Esophagus squamous epithelium (tissue), 5 donors: Measurements from ENCODE around the gene DGAT2L6. TPM values are rescaled to one million over a fixed set of nuclear protein-coding genes. Genes with fewer than 3 reads are reported as not detected.
"Not testable (repeated sequence)": the region's sequence is repeated elsewhere in the genome, so short reads cannot be mapped to it uniquely, and the experiment has no call there.

Experiments
- DNase-seq: peaks from one replicate; lab custom pipeline; 2025; lab: John Stamatoyannopoulos, UW
- H3K27ac ChIP-seq, 4 donors: fragments of 200-600 bp; sonication (generic); one replicate each; pipeline ENCODE4 v1.5.1; 2016 to 2019; ENCODE audit warnings: mild to moderate bottlenecking in 1 of 4
- H3K27me3 ChIP-seq, 4 donors: fragments of 200-600 bp; sonication (generic); 1 replicate in 3 of 4; 2 replicates in 1 of 4; pipeline versions ENCODE4 v1.5.1 to v1.6.0; 2017 to 2021; ENCODE audit warnings: antibody characterized with exemption in 1 of 4
- H3K36me3 ChIP-seq, 3 donors: fragments of 200-600 bp; sonication (generic); one replicate each; pipeline ENCODE4 v1.5.1; 2016 to 2019
- H3K4me1 ChIP-seq, 3 donors: fragments of 200-600 bp; sonication (generic); one replicate each; pipeline ENCODE4 v1.5.1; 2017 to 2019
- H3K4me3 ChIP-seq, 4 donors: fragments of 200-600 bp; sonication (generic); 1 replicate in 3 of 4; 2 replicates in 1 of 4; pipeline ENCODE4 v1.5.1; 2016 to 2019; ENCODE audit warnings: mild to moderate bottlenecking in 2 of 4, moderate library complexity in 1 of 4
- H3K9me3 ChIP-seq, 3 donors: fragments of 200-600 bp; sonication (generic); one replicate each; pipeline ENCODE4 v1.5.1; 2016 to 2019
- CTCF ChIP-seq, 6 experiments: fragments of 450-650 bp in 4 of 6; fragments of 200-600 bp in 2 of 6; sonication (generic) in 2 of 6; IDR thresholded peaks; one replicate each; pipeline ENCODE4 v1.5.1; 2016 to 2019; ENCODE audit warnings: antibody characterized with exemption in 6 of 6, mild to moderate bottlenecking in 4 of 6, moderate library complexity in 4 of 6
- POLR2A ChIP-seq, 4 donors: fragments of 450-650 bp; IDR thresholded peaks; one replicate each; pipeline ENCODE4 v1.6.1; 2017; ENCODE audit warnings: antibody characterized with exemption in 4 of 4, mild to moderate bottlenecking in 4 of 4, moderate library complexity in 3 of 4
- WGBS, 2 donors: methylation state at CpG; one replicate each; pipeline ENCODE4 v1.1.5; 2018; 5-methylcytosine and 5-hydroxymethylcytosine counted together
- intact Hi-C: fragments of 100-400 bp; cut with DNase I; formaldehyde crosslinking; loops from one replicate; pipeline ENCODE4 v1.15.0; 2022
- total RNA-seq, 4 donors: library from RNA; depleted of rRNA; stranded (reverse); fragments of >200 nt; gene quantifications; one replicate each; pipeline ENCODE4 v1.1.0, GENCODE V29; 2016
- donor health status: DM: yes; HTN: yes; CAD: no.

Gene DGAT2L6
- total RNA-seq, 4 donors from 2014 or later = not detected

- Histone ChIP-seq H3K9me3 (no peaks in the 10 kb centered on the region), H3K36me3 (no peaks in the 10 kb centered on the region), H3K4me3 (no peak overlapping the region), H3K4me1 (no peaks in the 10 kb centered on the region), H3K27ac (no peak overlapping the region), H3K27me3 (no peaks in the 10 kb centered on the region)
- TF ChIP-seq POLR2A (IDR thresholded peaks at IDR 0.05) (no peak), CTCF (IDR thresholded peaks at IDR 0.05) (no peak)
- DNase-seq = no peak
- intact Hi-C loops = no loop called here
- WGBS, 2 donors = 83% methylated on average over 1 of the region's 1 CpG; no CpG with 5 or more reads in 1 of the 2 donors
Observed at GRCh38 chrX:70240751-70241150, 63.5 kb downstream of the DGAT2L6 start.

GRCh38 chrX:70241501-70241900 is 64.2 kb downstream of the DGAT2L6 start:
- no peaks in the 10 kb centered on the region for H3K4me1 ChIP-seq
- H3K9me3 ChIP-seq = no peaks in the 10 kb centered on the region
- H3K27ac ChIP-seq = no peak overlapping the region
- no peak for DNase-seq
- WGBS, 2 donors = 73 to 88% methylated on average over 2 of the region's 2 CpGs
- intact Hi-C loops = no loop called here
- H3K36me3 ChIP-seq = no peaks in the 10 kb centered on the region
- H3K4me3 ChIP-seq = no peak overlapping the region
- TF ChIP-seq CTCF (IDR thresholded peaks at IDR 0.05) (no peak), POLR2A (IDR thresholded peaks at IDR 0.05) (no peak)
- H3K27me3 ChIP-seq = no peaks in the 10 kb centered on the region

GRCh38 chrX:70243601-70244000 is 66.3 kb downstream of the DGAT2L6 start:
- DNase-seq, intact Hi-C loops, H3K27ac ChIP-seq, H3K4me3 ChIP-seq, H3K9me3 ChIP-seq, H3K27me3 ChIP-seq, H3K36me3 ChIP-seq, H3K4me1 ChIP-seq: not testable (repeated sequence)
- no CpG with 5 or more reads among the region's 5 CpGs for WGBS, 2 donors

GRCh38 chrX:70244881-70245280 is 67.6 kb downstream of the DGAT2L6 start:
- H3K27ac ChIP-seq = no peak overlapping the region
- no peaks in the 10 kb centered on the region for H3K36me3 ChIP-seq
- WGBS, 2 donors = 67 to 72% methylated on average over 6 of the region's 6 CpGs
- H3K27me3 ChIP-seq = no peaks in the 10 kb centered on the region
- H3K9me3 ChIP-seq = no peaks in the 10 kb centered on the region
- intact Hi-C loops = no loop called here
- no peak overlapping the region for H3K4me3 ChIP-seq
- TF ChIP-seq POLR2A (IDR thresholded peaks at IDR 0.05) (no peak), CTCF (IDR thresholded peaks at IDR 0.05) (no peak)
- no peaks in the 10 kb centered on the region for H3K4me1 ChIP-seq
- no peak for DNase-seq

- Histone ChIP-seq H3K36me3 (no peaks in the 10 kb centered on the region), H3K27ac (no peak overlapping the region), H3K9me3 (no peaks in the 10 kb centered on the region), H3K4me1 (no peaks in the 10 kb centered on the region), H3K27me3 (no peaks in the 10 kb centered on the region), H3K4me3 (no peak overlapping the region)
- no peak for TF ChIP-seq CTCF (IDR thresholded peaks at IDR 0.05)
- no peak for TF ChIP-seq POLR2A (IDR thresholded peaks at IDR 0.05)
- intact Hi-C loops = no loop called here
- WGBS, 2 donors = 90 to 95% methylated on average over 2 of the region's 2 CpGs
- no peak for DNase-seq
Observed at GRCh38 chrX:70247252-70247651, 70.0 kb downstream of the DGAT2L6 start.

- H3K4me1 ChIP-seq = no peaks in the 10 kb centered on the region
- DNase-seq = no peak
- TF ChIP-seq CTCF (IDR thresholded peaks at IDR 0.05) (no peak), POLR2A (IDR thresholded peaks at IDR 0.05) (no peak)
- WGBS, 2 donors = 16 to 44% methylated on average over 2 of the region's 2 CpGs
- no peaks in the 10 kb centered on the region for H3K27me3 ChIP-seq
- no peak overlapping the region for H3K27ac ChIP-seq
- no peaks in the 10 kb centered on the region for H3K9me3 ChIP-seq
- H3K4me3 ChIP-seq = no peak overlapping the region
- no peaks in the 10 kb centered on the region for H3K36me3 ChIP-seq
- intact Hi-C loops = no loop called here
Observed at GRCh38 chrX:70252491-70252890, 75.2 kb downstream of the DGAT2L6 start.
